PC-9 (cell line): ENCODE measurements around the gene PNKP. TPM values are rescaled to one million over a fixed set of nuclear protein-coding genes. Genes with fewer than 3 reads are reported as not detected.

Experiments
- BruUV-seq: library from RNA; stranded (reverse); fragments of 400-500 nt; replicated peaks from 2 replicates; lab custom pipeline; 2021; lab: Mats Ljungman, UMichigan
- CTCF ChIA-PET: fragments of 300-600 bp; sonication (Branson Sonifier 250); formaldehyde crosslinking; loops from one replicate; lab custom pipeline; 2022; ENCODE audit warnings: antibody characterized with exemption; lab: Charles Lee
- POLR2A ChIA-PET: fragments of 300-600 bp; sonication (Branson Sonifier 250); formaldehyde crosslinking; loops from one replicate; lab custom pipeline; 2022; ENCODE audit warnings: antibody characterized with exemption; ENCODE audit not compliant: unreplicated experiment; lab: Charles Lee
- DNase-seq, 2 experiments: peaks; one replicate each; pipeline versions ENCODE4 v3.0.0 to v3.0.0-alpha.2; 2015 to 2022; ENCODE audit warnings: mixed read lengths in 1 of 2
- H2AFZ ChIP-seq: fragments of 200-600 bp; sonication (generic); 2 replicates; pipeline ENCODE4 v1.8.1; 2017; ENCODE audit warnings: antibody characterized with exemption
- H3F3A ChIP-seq: fragments of 200-600 bp; sonication (generic); 2 replicates; pipeline ENCODE4 v1.8.1; 2017; ENCODE audit warnings: antibody characterized with exemption, mild to moderate bottlenecking, low read depth; ENCODE audit not compliant: insufficient read depth
- H3K27ac ChIP-seq: fragments of 200-600 bp; sonication (generic); 2 replicates; pipeline ENCODE4 v1.6.1; 2016; ENCODE audit warnings: mixed run types
- H3K27me3 ChIP-seq: fragments of 200-600 bp; sonication (generic); 2 replicates; pipeline ENCODE4 v1.6.1; 2016; ENCODE audit warnings: low read depth, mixed run types; ENCODE audit not compliant: insufficient read depth
- H3K36me3 ChIP-seq: fragments of 200-600 bp; sonication (generic); 2 replicates; pipeline ENCODE4 v1.6.1; 2016; ENCODE audit warnings: low read depth, mixed run types
- H3K4me1 ChIP-seq: fragments of 200-600 bp; sonication (generic); replicated peaks from 2 replicates; pipeline ENCODE4 v1.6.1; 2016; ENCODE audit warnings: mixed run types; ENCODE audit not compliant: insufficient read depth
- H3K4me2 ChIP-seq: fragments of 200-600 bp; sonication (generic); 2 replicates; pipeline ENCODE4 v1.6.1; 2017; ENCODE audit warnings: mixed run types
- H3K4me3 ChIP-seq: fragments of 200-600 bp; sonication (generic); 2 replicates; pipeline ENCODE4 v1.6.1; 2016; ENCODE audit warnings: mixed run types
- H3K79me2 ChIP-seq: fragments of 200-600 bp; sonication (generic); 2 replicates; pipeline ENCODE4 v1.6.1; 2017; ENCODE audit warnings: low read depth, mixed run types
- H3K9me2 ChIP-seq: fragments of 200-600 bp; sonication (generic); 2 replicates; pipeline ENCODE4 v1.8.1; 2017; ENCODE audit warnings: mild to moderate bottlenecking; ENCODE audit not compliant: insufficient read depth
- H3K9me3 ChIP-seq: fragments of 200-600 bp; sonication (generic); 2 replicates; pipeline ENCODE4 v1.8.1; 2016; ENCODE audit warnings: low read depth; ENCODE audit not compliant: insufficient read depth
- H4K20me1 ChIP-seq: fragments of 200-600 bp; sonication (generic); 2 replicates; pipeline ENCODE4 v1.8.1; 2017; ENCODE audit not compliant: insufficient read depth
- CTCF ChIP-seq: fragments of 200-600 bp; sonication (generic); conservative IDR thresholded peaks from 2 replicates; pipeline ENCODE4 v1.6.1; 2017; ENCODE audit warnings: mixed run types, antibody characterized with exemption, mild to moderate bottlenecking, moderate library complexity
- EZH2 ChIP-seq: fragments of 200-600 bp; sonication (generic); IDR thresholded peaks from 2 replicates; pipeline ENCODE4 v1.8.0; 2017; ENCODE audit warnings: antibody characterized with exemption, low read depth
- intact Hi-C: fragments of 100-400 bp; cut with micrococcal nuclease; formaldehyde crosslinking; loops from one replicate; pipeline ENCODE4 v1.10.0; 2022; ENCODE audit not compliant: unreplicated experiment
- total RNA-seq: library from RNA; stranded (reverse); gene quantifications from 2 replicates; pipeline ENCODE4 v1.2.3, GENCODE V29; 2021

PNKP gene
- total RNA-seq, 1 experiment from 2014 or later: 82.7 TPM

DNA sequence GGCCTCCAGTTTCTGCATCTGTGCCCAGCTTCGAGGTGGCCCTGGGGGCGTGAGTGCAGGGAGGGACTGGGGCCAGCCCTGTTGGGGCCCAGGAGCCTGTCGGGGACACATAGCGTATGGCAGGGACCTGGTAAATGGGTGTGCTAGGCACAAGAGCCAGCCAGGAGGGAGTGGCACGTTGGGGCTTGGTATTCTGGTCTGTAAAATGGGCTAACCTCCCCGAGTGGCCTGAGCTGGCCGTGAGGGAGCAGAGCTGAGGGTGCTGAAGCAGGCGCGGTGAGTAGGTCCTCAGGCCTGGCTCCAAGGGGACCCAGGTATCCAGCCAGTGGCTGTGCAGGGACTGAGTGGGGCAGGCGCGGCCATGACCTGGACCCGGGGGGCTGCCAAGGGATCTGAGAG is 12.1 kb downstream of the PNKP start:
- intact Hi-C loops: no loop called here
- POLR2A ChIA-PET: no interaction called here
- Histone ChIP-seq H3K27me3 (no peaks in the 10 kb centered on the region), H3K79me2 (peaks cover 41% of the 10 kb centered on the region), H3K4me1 (peaks cover 18% of the 10 kb centered on the region), H3K9me3 (no peaks in the 10 kb centered on the region), H3K4me3 (no peak overlapping the region), H3K4me2 (no peak overlapping the region), H3K27ac (no peak overlapping the region), H3K36me3 (peaks cover 8% of the 10 kb centered on the region; the same call in 1 of the 2 replicates), H3K9me2 (no peaks in the 10 kb centered on the region), H2AFZ (no peak overlapping the region), H3F3A (peaks cover 75% of the 10 kb centered on the region), H4K20me1 (peaks cover 80% of the 10 kb centered on the region)
- CTCF ChIA-PET: no interaction called here
- no TSS peak for BruUV-seq
- DNase-seq: no peak
- TF ChIP-seq EZH2 (no peak), CTCF (no peak)

DNA sequence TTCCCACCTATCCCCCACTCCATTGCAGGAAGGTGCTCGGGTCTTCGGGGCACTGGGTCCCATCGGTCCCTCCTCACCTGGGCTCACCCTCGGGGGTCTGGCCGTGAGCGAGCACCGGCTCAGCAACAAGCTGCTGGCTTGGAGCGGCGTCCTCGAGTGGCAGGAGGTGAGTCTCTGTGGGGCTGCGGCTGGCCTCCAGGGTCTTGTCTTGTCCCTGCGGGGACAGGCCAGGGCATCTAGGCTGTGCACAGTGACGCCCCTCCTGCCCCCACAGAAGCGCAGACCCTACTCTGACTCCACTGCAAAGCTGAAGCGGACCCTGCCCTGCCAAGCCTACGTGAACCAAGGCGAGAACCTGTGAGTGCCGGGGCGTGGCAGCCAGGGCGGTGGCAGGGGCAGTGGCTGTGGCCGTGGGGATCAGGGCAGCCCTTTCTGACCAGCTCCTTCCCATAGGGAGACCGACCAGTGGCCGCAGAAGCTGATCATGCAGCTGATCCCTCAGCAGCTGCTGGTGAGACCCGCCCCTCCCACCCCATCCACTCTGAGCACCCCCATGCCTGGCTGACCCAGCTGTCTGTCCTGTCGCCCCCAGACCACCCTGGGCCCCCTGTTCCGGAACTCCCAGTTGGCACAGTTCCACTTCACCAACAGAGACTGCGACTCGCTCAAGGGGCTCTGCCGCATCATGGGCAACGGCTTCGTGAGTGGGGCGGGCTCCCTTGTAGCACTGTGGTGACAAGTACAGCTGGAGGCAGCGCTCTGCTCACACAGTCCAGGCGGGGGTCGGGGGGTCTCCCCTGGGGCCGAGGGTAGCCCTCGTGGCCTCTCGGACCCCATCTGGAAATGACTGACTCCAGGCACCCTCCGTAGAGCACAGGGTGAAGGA is 12.8 kb downstream of the PNKP start:
- no TSS peak for BruUV-seq
- peaks cover 74% of the 10 kb centered on the region for H3F3A ChIP-seq
- POLR2A ChIA-PET: no interaction called here
- DNase-seq: no peak
- H3K79me2 ChIP-seq: peaks cover 48% of the 10 kb centered on the region
- H3K36me3 ChIP-seq: peaks cover 4% of the 10 kb centered on the region; the same call in 1 of the 2 replicates
- no peak overlapping the region for H3K27ac ChIP-seq
- no peak for TF ChIP-seq CTCF
- no peak for TF ChIP-seq EZH2
- CTCF ChIA-PET: no interaction called here
- no peak overlapping the region for H3K4me2 ChIP-seq
- H2AFZ ChIP-seq: no peak overlapping the region
- no peaks in the 10 kb centered on the region for H3K9me2 ChIP-seq
- H3K4me1 ChIP-seq: peaks cover 24% of the 10 kb centered on the region
- peaks cover 74% of the 10 kb centered on the region for H4K20me1 ChIP-seq
- no peaks in the 10 kb centered on the region for H3K27me3 ChIP-seq
- no peak overlapping the region for H3K4me3 ChIP-seq
- intact Hi-C loops: no loop called here
- H3K9me3 ChIP-seq: no peaks in the 10 kb centered on the region

DNA sequence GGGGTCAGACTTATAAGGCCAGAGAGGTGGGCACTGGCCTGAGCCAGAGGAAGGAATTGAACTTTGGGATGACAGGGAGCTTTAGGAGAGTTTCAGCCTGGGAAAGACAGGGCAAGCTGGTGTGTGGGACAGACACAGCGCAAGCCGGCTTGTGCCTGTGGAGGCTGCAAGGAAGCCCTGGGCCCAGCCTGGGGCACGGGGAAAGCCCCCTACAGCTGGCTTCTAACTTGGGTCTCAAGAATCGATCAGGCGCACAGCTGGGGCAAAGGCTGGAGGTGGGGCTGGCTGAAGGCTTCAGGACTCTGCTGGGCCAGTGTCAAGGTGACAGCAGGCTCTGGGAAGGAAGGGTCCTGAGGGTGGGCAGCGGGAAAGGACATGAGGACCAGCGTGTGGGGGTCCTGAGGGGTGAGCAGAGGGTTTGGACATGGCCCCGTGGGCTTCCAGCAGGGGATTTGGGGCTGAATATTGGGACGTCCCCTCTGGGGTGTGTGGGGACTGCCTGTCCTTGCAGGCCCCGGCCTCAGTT is 13.5 kb downstream of the PNKP start:
- no TSS peak for BruUV-seq
- H3K9me3 ChIP-seq: no peaks in the 10 kb centered on the region
- no peak for DNase-seq
- no peak overlapping the region for H2AFZ ChIP-seq
- intact Hi-C loops: no loop called here
- H3K36me3 ChIP-seq: no peaks in the 10 kb centered on the region
- H3K4me1 ChIP-seq: peaks cover 26% of the 10 kb centered on the region
- no peak overlapping the region for H3K4me2 ChIP-seq
- TF ChIP-seq CTCF: no peak
- TF ChIP-seq EZH2: no peak
- H3K79me2 ChIP-seq: peaks cover 52% of the 10 kb centered on the region
- H3F3A ChIP-seq: peaks cover 74% of the 10 kb centered on the region
- H3K4me3 ChIP-seq: no peak overlapping the region
- peaks cover 69% of the 10 kb centered on the region for H4K20me1 ChIP-seq
- ChIA-PET CTCF (no interaction called here), POLR2A (no interaction called here)
- H3K27ac ChIP-seq: no peak overlapping the region
- H3K9me2 ChIP-seq: no peaks in the 10 kb centered on the region
- no peaks in the 10 kb centered on the region for H3K27me3 ChIP-seq
